ENCODE data around the gene GALNT2. TPM values are rescaled to one million over a fixed set of nuclear protein-coding genes. Genes with fewer than 3 reads are reported as not detected.

The GALNT2 gene
- total RNA-seq, 3 donors from 2014 or later: 29.5 to 59.1 (median 55.2) TPM

- ATAC-seq (peak; percentile 5), DNase-seq (peak in 1 of 3 donors; percentile 55)
- Histone ChIP-seq H3K4me1 (ENCODE audit: low read depth) (peaks cover 20% of the 10 kb centered on the region), H3K36me3 (ENCODE audit: low read depth) (no peaks in the 10 kb centered on the region), H3K9me3 (no peaks in the 10 kb centered on the region), H3K4me3 (no peak overlapping the region)
- TF ChIP-seq CTCF (IDR thresholded peaks at IDR 0.05): no peak
- intact Hi-C loops (cut with DNase I, micrococcal nuclease): no loop called here
Observed at GRCh38 chr1:230280054-230280795, 213.2 kb downstream of the GALNT2 start.

GRCh38 chr1:230280906-230281413 lies 213.9 kb downstream of the GALNT2 start:
- H3K4me1 ChIP-seq (ENCODE audit: low read depth): peaks cover 20% of the 10 kb centered on the region
- no peak overlapping the region for H3K4me3 ChIP-seq
- H3K9me3 ChIP-seq: no peaks in the 10 kb centered on the region
- no peaks in the 10 kb centered on the region for H3K36me3 ChIP-seq (ENCODE audit: low read depth)
- ATAC-seq: peak; percentile 15
- intact Hi-C loops (cut with DNase I, micrococcal nuclease): no loop called here
- TF ChIP-seq CTCF (IDR thresholded peaks at IDR 0.05): no peak
- DNase-seq: peak in 1 of 3 donors; percentile 63

GRCh38 chr1:230281556-230281955 lies 214.5 kb downstream of the GALNT2 start:
- no peak for TF ChIP-seq CTCF (IDR thresholded peaks at IDR 0.05)
- Histone ChIP-seq H3K9me3 (no peaks in the 10 kb centered on the region), H3K36me3 (ENCODE audit: low read depth) (no peaks in the 10 kb centered on the region), H3K4me1 (ENCODE audit: low read depth) (peaks cover 20% of the 10 kb centered on the region), H3K4me3 (no peak overlapping the region)
- ATAC-seq: peak; percentile 10
- intact Hi-C loops (cut with DNase I, micrococcal nuclease): no loop called here
- peak in 2 of 3 donors; percentile 34 to 65 for DNase-seq

GRCh38 chr1:230282157-230282556 lies 215.1 kb downstream of the GALNT2 start:
- peak; percentile 90 for ATAC-seq
- DNase-seq: peak; percentile 72 to 94 (median 78)
- H3K9me3 ChIP-seq: no peaks in the 10 kb centered on the region
- intact Hi-C loops (cut with DNase I, micrococcal nuclease): no loop called here
- H3K4me3 ChIP-seq: no peak overlapping the region
- no peak for TF ChIP-seq CTCF (IDR thresholded peaks at IDR 0.05)
- H3K36me3 ChIP-seq (ENCODE audit: low read depth): no peaks in the 10 kb centered on the region
- peaks cover 20% of the 10 kb centered on the region for H3K4me1 ChIP-seq (ENCODE audit: low read depth)

- Histone ChIP-seq H3K4me1 (ENCODE audit: low read depth) (peaks cover 20% of the 10 kb centered on the region), H3K4me3 (no peak overlapping the region), H3K9me3 (no peaks in the 10 kb centered on the region), H3K36me3 (ENCODE audit: low read depth) (no peaks in the 10 kb centered on the region)
- ATAC-seq: no peak
- TF ChIP-seq CTCF (IDR thresholded peaks at IDR 0.05): no peak
- no peak for DNase-seq
- intact Hi-C loops (cut with DNase I, micrococcal nuclease): no loop called here
Observed at GRCh38 chr1:230283678-230284077, 216.6 kb downstream of the GALNT2 start.

Data from mucosa of descending colon (tissue), 3 donors.